HepG2 (cell line): Measurements from ENCODE around the gene POU2F1. TPM values are rescaled to one million over a fixed set of nuclear protein-coding genes. Genes with fewer than 3 reads are reported as not detected.

ENCODE experiments used
- ATAC-seq: fragments of 200-7000 bp; cut with Tn5 transposase; 3 replicates; pipeline ENCODE4 v1.9.1; 2020; ENCODE audit warnings: mild to moderate bottlenecking, moderate library complexity
- BruUV-seq: library from RNA; stranded (reverse); fragments of 400-500 nt; replicated peaks from 2 replicates; lab custom pipeline; 2021; lab: Mats Ljungman, UMichigan
- CTCF ChIA-PET: fragments of 300-600 bp; formaldehyde crosslinking; extraction: SDS; loops from one replicate; lab custom pipeline; 2021; ENCODE audit warnings: low total read pairs, inconsistent platforms, low intra/inter-chr PET ratio; lab: Yijun Ruan, JAX
- POLR2A ChIA-PET: fragments of 350-600 bp; sonication (Branson Sonifier 250); formaldehyde crosslinking; loops from one replicate; lab custom pipeline; 2020; ENCODE audit warnings: antibody characterized with exemption, inconsistent platforms; lab: Yijun Ruan, JAX
- DNase-seq: peaks from one replicate; pipeline ENCODE4 v3.0.0-alpha.2; 2015; ENCODE audit warnings: low spot score
- FAIRE-seq: peaks from 3 replicates; lab custom pipeline; 2011; peaks lifted over from hg19 to GRCh38; lab: Jason Lieb, UNC
- H2AFZ ChIP-seq: one replicate; pipeline ENCODE4 v1.6.1; 2011; ENCODE audit warnings: low read length, inconsistent platforms
- H3K27ac ChIP-seq: fragments of 300-600 bp; 3 replicates; pipeline ENCODE4 v1.8.0; 2011; ENCODE audit warnings: mixed run types, mild to moderate bottlenecking, mixed read lengths, low read length, inconsistent platforms; ENCODE audit not compliant: insufficient read depth; ENCODE audit errors: extremely low read length
- H3K27me3 ChIP-seq, 2 experiments: fragments of 200-600 bp in 1 of 2; 2 replicates in 1 of 2; 3 replicates in 1 of 2; pipeline versions ENCODE4 v1.6.0 to v1.8.0; 2011; ENCODE audit warnings: low read length in 2 of 2, mild to moderate bottlenecking in 2 of 2, moderate library complexity in 2 of 2, inconsistent platforms in 1 of 2; ENCODE audit not compliant: insufficient read depth in 2 of 2, control insufficient read depth in 1 of 2
- H3K36me3 ChIP-seq, 2 experiments: fragments of 200-600 bp in 1 of 2; replicated peaks in 1 of 2; 2 replicates in 1 of 2; 3 replicates in 1 of 2; pipeline versions ENCODE4 v1.5.1 to v1.8.0; 2011; ENCODE audit warnings: low read length in 2 of 2, inconsistent platforms in 1 of 2; ENCODE audit not compliant: insufficient read depth in 2 of 2, control insufficient read depth in 1 of 2
- H3K4me1 ChIP-seq: 2 replicates; pipeline ENCODE4 v1.5.1; 2012; ENCODE audit warnings: low read length, inconsistent platforms; ENCODE audit not compliant: insufficient read depth
- H3K4me2 ChIP-seq: 2 replicates; pipeline ENCODE4 v1.6.0; 2011; ENCODE audit warnings: low read depth, low read length, inconsistent platforms
- H3K4me3 ChIP-seq, 3 experiments: fragments of 200-600 bp in 1 of 3; sonication (generic), shearing (Covaris generic) in 1 of 3; replicated peaks in 1 of 3; 2 replicates each; pipeline ENCODE4 v1.5.1; 2011 to 2016; ENCODE audit warnings: low read length in 3 of 3, inconsistent platforms in 2 of 3, low read depth in 2 of 3, mild to moderate bottlenecking in 2 of 3, control low read depth in 1 of 3, mixed read lengths in 1 of 3; ENCODE audit not compliant: insufficient read depth in 1 of 3
- H3K79me2 ChIP-seq: one replicate; pipeline ENCODE4 v1.6.1; 2011; ENCODE audit warnings: low read length, inconsistent platforms; ENCODE audit not compliant: insufficient read depth
- H3K9ac ChIP-seq: 2 replicates; pipeline ENCODE4 v1.6.0; 2011; ENCODE audit warnings: mild to moderate bottlenecking, low read depth, low read length, inconsistent platforms; ENCODE audit not compliant: insufficient read depth
- H3K9me3 ChIP-seq: 2 replicates; pipeline ENCODE4 v1.5.1; 2012; ENCODE audit warnings: mild to moderate bottlenecking, low read length
- H4K20me1 ChIP-seq: 2 replicates; pipeline ENCODE4 v1.6.0; 2011; ENCODE audit warnings: inconsistent platforms, mild to moderate bottlenecking, low read length, moderate library complexity; ENCODE audit not compliant: insufficient read depth
- NCOA5 ChIP-seq: sonication (generic); formaldehyde crosslinking; IDR thresholded peaks from 2 replicates; pipeline ENCODE4 v1.4.0; 2020; ENCODE audit warnings: missing genetic modification reagents
- NRL ChIP-seq: sonication (generic); formaldehyde crosslinking; IDR thresholded peaks from 2 replicates; pipeline ENCODE4 v1.5.0; 2020; ENCODE audit warnings: missing genetic modification reagents, mild to moderate bottlenecking, moderate library complexity, borderline replicate concordance
- RBM22 ChIP-seq: fragments of 200-400 bp; formaldehyde crosslinking; optimal IDR thresholded peaks from 2 replicates; pipeline ENCODE3; 2017; ENCODE audit warnings: mild to moderate bottlenecking, low read length, moderate library complexity
- REXO4 ChIP-seq: sonication (generic); formaldehyde crosslinking; IDR thresholded peaks from 2 replicates; pipeline ENCODE4 v1.8.0; 2022; ENCODE audit warnings: missing genetic modification reagents, mild to moderate bottlenecking, borderline replicate concordance
- SOX5 ChIP-seq: IDR thresholded peaks from 2 replicates; pipeline ENCODE4 v1.6.1; 2016; ENCODE audit warnings: borderline replicate concordance
- SRY ChIP-seq: sonication (generic); formaldehyde crosslinking; IDR thresholded peaks from 2 replicates; pipeline ENCODE4 v1.8.0; 2022; ENCODE audit warnings: mild to moderate bottlenecking, missing genetic modification reagents
- TEAD2 ChIP-seq: sonication (generic); formaldehyde crosslinking; IDR thresholded peaks from 2 replicates; pipeline ENCODE4 v1.9.0; 2021; ENCODE audit warnings: missing genetic modification reagents
- ZFP37 ChIP-seq: sonication (generic); formaldehyde crosslinking; IDR thresholded peaks from 2 replicates; pipeline ENCODE4 v1.4.0; 2020; ENCODE audit warnings: missing genetic modification reagents, borderline replicate concordance
- ZMAT3 ChIP-seq: sonication (generic); formaldehyde crosslinking; conservative IDR thresholded peaks from 2 replicates; pipeline ENCODE4 v1.7.0; 2021; ENCODE audit warnings: missing genetic modification reagents
- ZNF451 ChIP-seq: sonication (generic); formaldehyde crosslinking; IDR thresholded peaks from 2 replicates; pipeline ENCODE4 v1.5.0; 2020; ENCODE audit warnings: mild to moderate bottlenecking, missing genetic modification reagents
- ZNF468 ChIP-seq: sonication (generic); formaldehyde crosslinking; IDR thresholded peaks from 2 replicates; pipeline ENCODE4 v1.8.0; 2022; ENCODE audit warnings: mild to moderate bottlenecking, moderate library complexity, missing genetic modification reagents
- ZNF713 ChIP-seq: sonication (generic); formaldehyde crosslinking; IDR thresholded peaks from 2 replicates; pipeline ENCODE4 v1.4.0; 2020; ENCODE audit warnings: mild to moderate bottlenecking, missing genetic modification reagents
- WGBS: methylation state at CpG from one replicate; pipeline ENCODE4 v1.1.6; 2017; ENCODE audit warnings: low lambda C conversion rate; 5-methylcytosine and 5-hydroxymethylcytosine counted together
- in situ Hi-C: cut with HindIII; loops from 2 replicates; pipeline ENCODE4 v1.10.0; 2017; ENCODE audit warnings: low pct_unique_long_range_greater_than_20kb; ENCODE audit not compliant: extremely low pct_ligation_motif_present
- intact Hi-C: fragments of 100-400 bp; cut with micrococcal nuclease; formaldehyde crosslinking; loops from one replicate; pipeline ENCODE4 v1.10.0; 2022; ENCODE audit not compliant: unreplicated experiment
- polyA plus RNA-seq, 8 experiments: library from polyadenylated mRNA; depleted of rRNA in 3 of 8; stranded (reverse) in 7 of 8; unstranded in 1 of 8; fragments of >200 nt; fragmentation: Illumina TruSeq in 4 of 8; extraction: Trizol in 4 of 8; gene quantifications; 2 replicates each; pipeline versions ENCODE4 v1.2.1 to v1.2.3, GENCODE V29; 2011 to 2016; ENCODE audit warnings: low read depth in 4 of 8, missing spikeins in 1 of 8, mixed read lengths in 1 of 8; ENCODE audit not compliant: insufficient read depth in 1 of 8
- total RNA-seq, 5 experiments: library from RNA; depleted of rRNA; stranded (reverse); fragments of >200 nt; fragmentation: Illumina TruSeq; extraction: Trizol; gene quantifications; 2 replicates each; pipeline ENCODE4 v1.2.3, GENCODE V29; 2016; ENCODE audit warnings: low read depth in 1 of 5
- TF ChIP-seq, protein P1 (sequence below): sonication (generic); formaldehyde crosslinking; IDR thresholded peaks from 2 replicates; pipeline ENCODE4 v1.8.0; 2022; ENCODE audit warnings: mild to moderate bottlenecking, missing genetic modification reagents; ENCODE audit not compliant: insufficient replicate concordance
- TF ChIP-seq, protein P2 (sequence below): sonication (generic); formaldehyde crosslinking; IDR thresholded peaks from 2 replicates; pipeline ENCODE4 v1.8.1; 2022; ENCODE audit warnings: mild to moderate bottlenecking, missing genetic modification reagents
- TF ChIP-seq, protein P3 (sequence below): sonication (generic); formaldehyde crosslinking; IDR thresholded peaks from 2 replicates; pipeline ENCODE4 v1.8.0; 2022; ENCODE audit warnings: mild to moderate bottlenecking, missing genetic modification reagents
- TF ChIP-seq, protein P4 (sequence below): sonication (generic); formaldehyde crosslinking; IDR thresholded peaks from 2 replicates; pipeline ENCODE4 v1.4.0; 2020; ENCODE audit warnings: mild to moderate bottlenecking, low read depth, missing genetic modification reagents
- TF ChIP-seq, protein P5 (sequence below): IDR thresholded peaks from 2 replicates; pipeline ENCODE4 v1.6.1; 2016
- TF ChIP-seq, protein P6 (sequence below): sonication (generic); IDR thresholded peaks from 2 replicates; pipeline ENCODE4 v1.6.1; 2016; ENCODE audit warnings: low read depth, borderline replicate concordance

Gene POU2F1
- total and polyA plus RNA-seq, 2 of the 13 experiments (the other 11 are each of a cell fraction or from before 2014, with no cell fraction given) = 10.2 to 13.0 TPM

DNA sequence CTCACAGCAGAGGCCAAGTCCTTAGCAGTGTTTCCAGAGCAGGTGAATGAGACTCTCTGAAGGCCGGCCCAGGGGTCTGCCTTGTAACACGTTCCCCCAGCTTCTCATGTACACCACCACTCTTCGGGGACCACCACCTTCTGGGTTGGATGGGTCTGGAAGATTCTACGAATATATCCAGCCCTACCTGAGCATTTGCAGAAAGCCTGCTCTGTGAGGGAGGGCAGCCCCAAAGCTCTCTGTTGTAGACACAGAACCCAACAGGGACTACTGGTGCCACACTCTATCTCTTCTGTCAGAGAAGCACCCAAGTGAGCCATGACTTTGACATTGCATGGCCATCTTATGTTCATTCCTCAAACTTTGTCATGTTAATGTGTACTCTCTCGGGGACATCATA, 235.8 kb downstream of the POU2F1 start:
- no TSS peak for BruUV-seq
- no peak overlapping the region for H2AFZ ChIP-seq

More for the DNA sequence above, 235.8 kb downstream of the POU2F1 start:
- ChIA-PET CTCF (no interaction called here), POLR2A (no interaction called here)
- Histone ChIP-seq H3K27ac (no peak overlapping the region), H3K36me3 (no peaks in the 10 kb centered on the region), H3K27me3 (peaks cover 7 to 52% of the 10 kb centered on the region in 2 experiments), H3K4me2 (peak overlapping the region; percentile 90; the same call in 1 of the 2 replicates), H3K4me3 (peak overlapping the region in 1 of 3 experiments; percentile 79; a peak in 1 of 6 replicates), H3K4me1 (peaks cover 6% of the 10 kb centered on the region), H3K9ac (no peak overlapping the region), H3K9me3 (no peaks in the 10 kb centered on the region), H4K20me1 (no peaks in the 10 kb centered on the region), H3K79me2 (no peaks in the 10 kb centered on the region)
- 33% methylated on average over 3 of the region's 5 CpGs for WGBS
- intact Hi-C loops (loop anchor here (5.0 kb wide), 1 partner anchor 389 kb away; no protein-coding TSS in a partner anchor), in situ Hi-C loops (no loop called here)
- ATAC-seq = peak; percentile 30
- no peak for TF ChIP-seq ZNF451 (CRISPR knock-in tag)
- TF ChIP-seq, protein P1, sequence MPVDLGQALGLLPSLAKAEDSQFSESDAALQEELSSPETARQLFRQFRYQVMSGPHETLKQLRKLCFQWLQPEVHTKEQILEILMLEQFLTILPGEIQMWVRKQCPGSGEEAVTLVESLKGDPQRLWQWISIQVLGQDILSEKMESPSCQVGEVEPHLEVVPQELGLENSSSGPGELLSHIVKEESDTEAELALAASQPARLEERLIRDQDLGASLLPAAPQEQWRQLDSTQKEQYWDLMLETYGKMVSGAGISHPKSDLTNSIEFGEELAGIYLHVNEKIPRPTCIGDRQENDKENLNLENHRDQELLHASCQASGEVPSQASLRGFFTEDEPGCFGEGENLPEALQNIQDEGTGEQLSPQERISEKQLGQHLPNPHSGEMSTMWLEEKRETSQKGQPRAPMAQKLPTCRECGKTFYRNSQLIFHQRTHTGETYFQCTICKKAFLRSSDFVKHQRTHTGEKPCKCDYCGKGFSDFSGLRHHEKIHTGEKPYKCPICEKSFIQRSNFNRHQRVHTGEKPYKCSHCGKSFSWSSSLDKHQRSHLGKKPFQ (CRISPR knock-in tag) = no peak
- no peak for TF ChIP-seq RBM22
- no peak for TF ChIP-seq ZNF713
- no peak for TF ChIP-seq SRY (CRISPR knock-in tag)
- TF ChIP-seq, protein P2, sequence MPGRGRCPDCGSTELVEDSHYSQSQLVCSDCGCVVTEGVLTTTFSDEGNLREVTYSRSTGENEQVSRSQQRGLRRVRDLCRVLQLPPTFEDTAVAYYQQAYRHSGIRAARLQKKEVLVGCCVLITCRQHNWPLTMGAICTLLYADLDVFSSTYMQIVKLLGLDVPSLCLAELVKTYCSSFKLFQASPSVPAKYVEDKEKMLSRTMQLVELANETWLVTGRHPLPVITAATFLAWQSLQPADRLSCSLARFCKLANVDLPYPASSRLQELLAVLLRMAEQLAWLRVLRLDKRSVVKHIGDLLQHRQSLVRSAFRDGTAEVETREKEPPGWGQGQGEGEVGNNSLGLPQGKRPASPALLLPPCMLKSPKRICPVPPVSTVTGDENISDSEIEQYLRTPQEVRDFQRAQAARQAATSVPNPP (CRISPR knock-in tag) = no peak
- TF ChIP-seq NCOA5 (CRISPR knock-in tag) = no peak
- TF ChIP-seq ZNF468 (CRISPR knock-in tag) = no peak
- TF ChIP-seq REXO4 (CRISPR knock-in tag) = no peak
- TF ChIP-seq, protein P3, sequence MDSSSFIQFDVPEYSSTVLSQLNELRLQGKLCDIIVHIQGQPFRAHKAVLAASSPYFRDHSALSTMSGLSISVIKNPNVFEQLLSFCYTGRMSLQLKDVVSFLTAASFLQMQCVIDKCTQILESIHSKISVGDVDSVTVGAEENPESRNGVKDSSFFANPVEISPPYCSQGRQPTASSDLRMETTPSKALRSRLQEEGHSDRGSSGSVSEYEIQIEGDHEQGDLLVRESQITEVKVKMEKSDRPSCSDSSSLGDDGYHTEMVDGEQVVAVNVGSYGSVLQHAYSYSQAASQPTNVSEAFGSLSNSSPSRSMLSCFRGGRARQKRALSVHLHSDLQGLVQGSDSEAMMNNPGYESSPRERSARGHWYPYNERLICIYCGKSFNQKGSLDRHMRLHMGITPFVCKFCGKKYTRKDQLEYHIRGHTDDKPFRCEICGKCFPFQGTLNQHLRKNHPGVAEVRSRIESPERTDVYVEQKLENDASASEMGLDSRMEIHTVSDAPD (CRISPR knock-in tag) = no peak
- TF ChIP-seq, protein P4, sequence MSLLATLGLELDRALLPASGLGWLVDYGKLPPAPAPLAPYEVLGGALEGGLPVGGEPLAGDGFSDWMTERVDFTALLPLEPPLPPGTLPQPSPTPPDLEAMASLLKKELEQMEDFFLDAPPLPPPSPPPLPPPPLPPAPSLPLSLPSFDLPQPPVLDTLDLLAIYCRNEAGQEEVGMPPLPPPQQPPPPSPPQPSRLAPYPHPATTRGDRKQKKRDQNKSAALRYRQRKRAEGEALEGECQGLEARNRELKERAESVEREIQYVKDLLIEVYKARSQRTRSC (CRISPR knock-in tag) = no peak
- TF ChIP-seq, protein P5, sequence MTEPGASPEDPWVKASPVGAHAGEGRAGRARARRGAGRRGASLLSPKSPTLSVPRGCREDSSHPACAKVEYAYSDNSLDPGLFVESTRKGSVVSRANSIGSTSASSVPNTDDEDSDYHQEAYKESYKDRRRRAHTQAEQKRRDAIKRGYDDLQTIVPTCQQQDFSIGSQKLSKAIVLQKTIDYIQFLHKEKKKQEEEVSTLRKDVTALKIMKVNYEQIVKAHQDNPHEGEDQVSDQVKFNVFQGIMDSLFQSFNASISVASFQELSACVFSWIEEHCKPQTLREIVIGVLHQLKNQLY (CRISPR knock-in tag) = no peak
- no peak for TF ChIP-seq NRL
- no peak for TF ChIP-seq SOX5 (CRISPR knock-in tag)
- TF ChIP-seq, protein P6, sequence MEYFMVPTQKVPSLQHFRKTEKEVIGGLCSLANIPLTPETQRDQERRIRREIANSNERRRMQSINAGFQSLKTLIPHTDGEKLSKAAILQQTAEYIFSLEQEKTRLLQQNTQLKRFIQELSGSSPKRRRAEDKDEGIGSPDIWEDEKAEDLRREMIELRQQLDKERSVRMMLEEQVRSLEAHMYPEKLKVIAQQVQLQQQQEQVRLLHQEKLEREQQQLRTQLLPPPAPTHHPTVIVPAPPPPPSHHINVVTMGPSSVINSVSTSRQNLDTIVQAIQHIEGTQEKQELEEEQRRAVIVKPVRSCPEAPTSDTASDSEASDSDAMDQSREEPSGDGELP = no peak
- no peak for TF ChIP-seq ZMAT3
- TF ChIP-seq TEAD2 (CRISPR knock-in tag) = no peak
- no peak for TF ChIP-seq ZFP37
- FAIRE-seq = no peak
- no peak for DNase-seq
